Middle frontal gyrus (tissue), 1 donor: Measurements from ENCODE around the gene ZNF689.
A peak's percentile ranks its signal among the peaks of the same experiment; 100 is the strongest.

Experiments
- DNase-seq: peaks from one replicate; pipeline ENCODE4 v3.0.0-alpha.2; 2015; ENCODE audit warnings: low spot score; ENCODE audit errors: extremely low spot score

ZNF689 gene

DNA sequence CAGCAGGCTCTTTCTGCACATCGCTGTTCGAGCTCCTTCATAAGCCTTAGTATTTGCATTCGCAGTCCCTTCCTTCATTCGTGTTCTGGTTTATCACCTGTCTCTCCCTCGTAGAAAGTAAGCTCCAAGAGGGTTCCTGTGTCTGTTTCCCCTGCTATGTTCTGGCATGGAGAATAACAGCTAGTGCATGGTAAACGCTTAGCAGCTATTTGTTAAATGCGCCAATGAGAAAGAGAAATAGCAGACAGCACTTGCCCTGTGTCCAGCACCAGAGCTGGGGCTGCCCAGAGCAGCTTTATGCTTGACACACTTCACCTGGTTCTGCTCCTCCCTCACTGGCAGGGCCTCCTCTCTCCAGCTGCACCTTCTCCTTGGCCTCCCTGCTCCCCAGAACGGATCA is 44.2 kb downstream of the ZNF689 start:
- no peak for DNase-seq

GRCh38 chr16:30565526-30565925 is 44.7 kb downstream of the ZNF689 start:
- no peak for DNase-seq

DNA sequence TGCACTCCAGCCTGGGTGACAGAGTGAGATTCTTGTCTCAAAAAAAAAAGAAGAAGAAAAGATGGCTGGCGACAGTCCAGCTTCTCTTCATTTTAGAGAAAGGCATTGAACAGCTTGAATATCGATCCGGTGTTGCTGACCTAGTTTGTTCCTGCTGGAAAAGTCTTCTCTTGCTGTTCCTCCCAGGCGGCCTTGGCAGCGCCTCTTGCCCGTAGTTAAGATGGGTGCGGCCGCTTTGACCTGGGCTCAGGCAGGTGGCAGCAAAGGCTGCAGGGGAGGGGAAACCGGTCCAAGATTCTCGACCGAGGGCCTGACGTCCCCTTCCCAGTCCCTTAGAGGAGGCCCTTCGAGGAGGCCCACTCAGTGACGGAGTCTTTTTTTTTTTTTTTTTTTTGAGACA is 48.2 kb downstream of the ZNF689 start:
- no peak for DNase-seq

- no peak for DNase-seq
Observed at GRCh38 chr16:30561089-30561816, 48.9 kb downstream of the ZNF689 start.

DNA sequence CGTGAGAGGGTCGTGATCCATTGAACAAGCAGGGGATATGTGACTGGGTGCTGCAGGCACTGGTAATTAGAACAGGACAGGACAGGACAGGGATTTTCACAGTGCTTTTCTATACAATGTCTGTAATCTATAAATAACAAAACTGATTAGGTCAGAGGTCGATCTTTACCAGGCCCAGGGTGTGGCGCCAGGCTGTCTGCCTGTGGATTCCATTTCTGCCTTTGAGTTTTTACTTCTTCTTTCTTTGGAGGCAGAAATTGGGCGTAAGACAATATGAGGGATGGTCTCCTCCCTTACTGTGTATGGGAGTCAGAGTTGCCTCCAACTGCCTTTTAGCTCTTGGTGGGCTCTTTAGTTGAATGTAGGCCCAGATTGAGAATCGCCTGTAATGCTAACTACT is 50.5 kb downstream of the ZNF689 start:
- no peak for DNase-seq

DNA sequence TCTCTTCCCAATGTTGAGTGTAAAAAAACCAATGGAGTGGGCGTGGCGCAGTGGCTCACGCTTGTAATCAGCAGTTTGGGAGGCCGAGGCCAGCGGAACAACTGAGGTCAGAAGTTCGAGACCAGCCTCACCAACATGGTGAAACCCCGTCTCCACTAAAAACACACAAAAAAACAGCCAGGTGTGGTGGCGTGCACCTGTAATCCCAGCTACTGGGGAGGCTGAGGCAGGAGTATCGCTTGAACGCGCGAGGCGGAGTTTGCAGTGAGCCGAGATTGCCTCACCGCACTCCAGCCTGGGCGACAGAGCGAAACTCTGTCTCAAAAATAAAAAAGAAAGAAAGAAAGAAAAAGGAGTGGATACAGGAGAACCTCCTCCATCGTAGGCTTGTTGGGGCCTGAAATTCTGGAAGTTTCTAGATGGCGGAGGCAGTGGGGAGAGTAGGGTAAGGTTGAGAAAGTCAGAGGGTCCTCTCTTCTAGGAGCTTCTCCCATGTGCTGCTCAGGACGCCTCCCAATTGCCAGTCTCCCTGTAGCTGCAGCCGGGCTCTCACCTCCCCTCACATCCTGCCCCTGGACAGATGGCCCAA is 51.3 kb downstream of the ZNF689 start:
- no peak for DNase-seq

- peak; percentile 99 for DNase-seq
Observed at GRCh38 chr16:30557957-30558788, 52.0 kb downstream of the ZNF689 start, which contains the start of gene ZNF764. Gene ZNF764, minus strand, starts transcription at chr16:30558374. Its CDS starts 192 bp downstream, at chr16:30558182.

GRCh38 chr16:30557707-30557956 is 52.6 kb downstream of the ZNF689 start:
- no peak for DNase-seq

DNA sequence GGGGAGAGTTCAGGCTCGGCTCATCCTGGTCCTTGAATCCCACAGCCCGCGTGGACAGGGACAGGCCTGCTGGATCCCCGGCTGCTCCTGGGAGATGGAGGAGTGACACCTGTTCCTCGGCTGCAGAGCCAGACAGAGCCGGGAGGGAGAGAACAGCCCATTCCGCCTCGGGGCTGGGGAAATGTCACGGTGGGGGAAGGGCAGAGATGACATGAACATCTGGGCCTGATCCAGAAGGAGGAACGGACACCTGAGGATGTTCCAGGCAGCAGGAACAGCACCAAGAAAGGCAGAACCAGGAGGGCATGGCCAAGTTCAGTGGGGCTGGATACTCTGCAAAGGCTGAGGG is 54.1 kb downstream of the ZNF689 start:
- no peak for DNase-seq

DNA sequence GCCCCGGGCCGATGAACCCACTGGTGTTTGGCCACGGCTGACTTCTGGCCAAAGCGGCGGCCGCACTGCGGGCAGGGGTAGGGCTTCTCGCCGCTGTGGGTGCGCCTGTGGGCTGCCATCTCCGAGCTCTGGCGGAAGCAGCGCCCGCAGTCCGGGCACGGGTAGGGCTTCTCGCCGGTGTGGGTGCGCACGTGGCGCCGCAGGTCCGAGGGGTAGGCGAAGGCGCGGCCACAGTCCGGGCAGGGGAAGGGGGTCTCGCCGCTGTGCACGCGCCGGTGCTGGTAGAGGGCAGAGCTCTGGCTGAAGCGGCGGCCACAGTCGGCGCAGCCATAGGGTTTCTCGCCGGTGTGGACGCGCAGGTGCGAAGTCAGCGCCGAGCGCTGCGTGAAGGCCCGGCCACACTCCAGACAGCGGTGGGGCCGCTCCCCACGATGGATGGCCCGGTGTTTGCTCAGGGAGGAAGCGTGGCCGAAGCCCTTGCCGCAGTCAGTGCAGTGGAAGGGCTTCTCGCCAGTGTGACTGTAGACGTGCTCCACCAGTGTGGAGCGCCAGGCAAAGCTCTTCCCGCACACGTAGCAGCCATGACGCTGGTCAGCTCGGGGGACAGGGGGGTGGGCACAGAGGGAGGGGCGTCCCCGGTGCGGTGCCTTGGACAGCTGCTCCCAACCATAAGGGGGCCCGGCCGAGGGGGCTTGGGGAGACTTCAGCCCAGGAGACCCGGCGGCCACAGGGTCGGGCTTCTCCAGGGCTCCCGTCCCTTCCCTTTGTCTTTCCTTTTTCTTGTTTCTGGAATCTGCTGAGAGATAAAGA is 54.7 kb downstream of the ZNF689 start:
- DNase-seq, result no peak

DNA sequence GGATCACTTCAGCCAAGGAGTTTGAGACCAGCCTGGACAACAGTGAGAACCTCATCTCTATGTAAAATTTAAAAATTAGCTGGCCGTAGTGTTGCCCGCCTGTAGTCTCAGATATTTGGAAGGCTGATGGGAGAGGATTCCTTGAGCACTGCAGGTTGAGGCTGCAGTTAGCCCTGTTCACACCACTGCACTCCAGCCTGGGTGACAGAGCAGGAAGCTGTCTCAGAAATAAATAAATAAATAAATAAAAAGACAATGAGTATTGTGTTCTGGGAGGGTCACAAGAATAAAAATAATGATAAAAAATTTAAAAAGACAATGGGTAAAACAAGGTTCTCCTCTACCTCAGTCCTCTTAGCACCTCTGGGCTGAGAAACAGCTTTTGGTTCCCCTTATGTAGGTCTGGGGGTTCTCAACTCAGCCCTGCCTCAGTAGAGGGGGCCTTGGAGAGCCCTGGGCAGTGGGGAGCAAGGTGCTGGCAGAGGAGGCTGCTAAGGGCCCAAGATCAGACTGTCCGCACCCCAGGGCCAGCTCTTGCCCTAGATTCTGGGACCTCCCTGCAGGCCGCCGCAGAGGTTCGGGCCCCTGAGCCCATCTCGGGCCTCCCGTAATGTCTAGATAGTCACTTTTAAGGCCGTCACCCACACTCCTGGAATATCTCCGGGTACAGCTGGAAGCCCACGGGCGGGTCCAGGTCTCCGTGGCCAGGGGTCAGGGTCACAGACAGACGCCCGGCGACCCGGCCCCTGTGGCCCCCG is 55.5 kb downstream of the ZNF689 start:
- no peak for DNase-seq

GRCh38 chr16:30553393-30553899 is 56.7 kb downstream of the ZNF689 start:
- DNase-seq, result no peak

GRCh38 chr16:30552956-30553355 is 57.2 kb downstream of the ZNF689 start:
- DNase-seq, result no peak
